Measurements from ENCODE around the gene L1CAM.

DNA sequence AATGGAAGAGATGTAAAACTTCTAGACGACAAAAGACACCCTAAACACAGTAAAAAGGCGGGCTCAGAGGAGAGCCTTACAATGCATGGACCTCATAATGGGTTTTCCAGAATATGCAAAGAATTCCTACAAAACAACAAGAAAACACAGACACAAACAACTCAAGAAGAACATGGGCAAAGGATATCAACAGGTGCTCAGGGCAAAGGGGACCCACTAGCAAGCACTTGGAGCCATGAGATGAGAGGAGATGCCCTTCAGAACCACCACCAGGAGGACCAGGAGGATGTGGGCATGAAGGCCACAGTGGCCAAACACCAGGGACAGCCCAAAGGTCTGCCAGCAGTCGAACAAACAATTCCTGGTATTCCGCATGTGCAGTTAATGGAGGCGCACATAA is 72.8 kb downstream of the L1CAM start:
- no peak for TF ChIP-seq GATA2 (IDR thresholded peaks at IDR 0.05; ENCODE audit: low read depth, low read length)
- TF ChIP-seq GATA3 (IDR thresholded peaks at IDR 0.05; ENCODE audit: low read depth, low read length), result no peak

Data from SH-SY5Y (cell line).